HepG2 (cell line): ENCODE results near the gene THOC2.

Experiments used
- EZH2 ChIP-seq: conservative IDR thresholded peaks from 2 replicates; pipeline ENCODE4 v1.6.1; 2012; ENCODE audit warnings: mild to moderate bottlenecking, low read depth, low read length, moderate library complexity
- HNF4G ChIP-seq, 2 experiments: sonication (generic) in 1 of 2; formaldehyde crosslinking in 1 of 2; IDR thresholded peaks; 2 replicates each; pipeline versions ENCODE4 v1.4.0 to v1.6.1; 2011 to 2020; ENCODE audit warnings: borderline replicate concordance in 2 of 2, low read depth in 2 of 2, mild to moderate bottlenecking in 2 of 2, low read length in 1 of 2, missing genetic modification reagents in 1 of 2, moderate library complexity in 1 of 2
- NKX3-1 ChIP-seq: sonication (generic); formaldehyde crosslinking; IDR thresholded peaks from 2 replicates; pipeline ENCODE4 v1.5.0; 2020; ENCODE audit warnings: missing genetic modification reagents
- PCBP2 ChIP-seq: fragments of 200-400 bp; formaldehyde crosslinking; optimal IDR thresholded peaks from 2 replicates; pipeline ENCODE3; 2018; ENCODE audit warnings: low read length, low read depth; ENCODE audit not compliant: poor library complexity, severe bottlenecking
- SMAD1 ChIP-seq: sonication (generic); formaldehyde crosslinking; IDR thresholded peaks from 2 replicates; pipeline ENCODE4 v1.4.0; 2020; ENCODE audit warnings: missing genetic modification reagents, low read depth, mild to moderate bottlenecking, borderline replicate concordance
- SNAPC5 ChIP-seq: sonication (generic); formaldehyde crosslinking; IDR thresholded peaks from 2 replicates; pipeline ENCODE4 v1.8.1; 2023; ENCODE audit warnings: mild to moderate bottlenecking, missing genetic modification reagents, borderline replicate concordance
- ZNF24 ChIP-seq: fragments of 450-650 bp; IDR thresholded peaks from 2 replicates; pipeline ENCODE4 v1.6.1; 2017; ENCODE audit warnings: antibody characterized with exemption, mild to moderate bottlenecking
- ZNF513 ChIP-seq: sonication (generic); formaldehyde crosslinking; conservative IDR thresholded peaks from 2 replicates; pipeline ENCODE4 v1.5.0; 2020; ENCODE audit warnings: missing genetic modification reagents
- TF ChIP-seq, protein P1 (sequence below): sonication (generic); formaldehyde crosslinking; IDR thresholded peaks from 2 replicates; pipeline ENCODE4 v1.5.0; 2020; ENCODE audit warnings: mild to moderate bottlenecking, missing genetic modification reagents, moderate library complexity
- TF ChIP-seq, protein P2 (sequence below): sonication (generic); formaldehyde crosslinking; IDR thresholded peaks from 2 replicates; pipeline ENCODE4 v1.4.0; 2020; ENCODE audit warnings: missing genetic modification reagents

- TF ChIP-seq NKX3-1 (CRISPR knock-in tag) (no peak), EZH2 (no peak), ZNF24 (no peak), SNAPC5 (CRISPR knock-in tag) (no peak), HNF4G (IDR thresholded peaks at IDR 0.05; ENCODE audit: borderline replicate concordance, low read depth, low read length) (no peak), HNF4G (CRISPR knock-in tag; IDR thresholded peaks at IDR 0.05; ENCODE audit: borderline replicate concordance, low read depth) (no peak), PCBP2 (no peak), SMAD1 (CRISPR knock-in tag) (no peak), ZNF513 (CRISPR knock-in tag) (no peak)
- TF ChIP-seq, protein P1, sequence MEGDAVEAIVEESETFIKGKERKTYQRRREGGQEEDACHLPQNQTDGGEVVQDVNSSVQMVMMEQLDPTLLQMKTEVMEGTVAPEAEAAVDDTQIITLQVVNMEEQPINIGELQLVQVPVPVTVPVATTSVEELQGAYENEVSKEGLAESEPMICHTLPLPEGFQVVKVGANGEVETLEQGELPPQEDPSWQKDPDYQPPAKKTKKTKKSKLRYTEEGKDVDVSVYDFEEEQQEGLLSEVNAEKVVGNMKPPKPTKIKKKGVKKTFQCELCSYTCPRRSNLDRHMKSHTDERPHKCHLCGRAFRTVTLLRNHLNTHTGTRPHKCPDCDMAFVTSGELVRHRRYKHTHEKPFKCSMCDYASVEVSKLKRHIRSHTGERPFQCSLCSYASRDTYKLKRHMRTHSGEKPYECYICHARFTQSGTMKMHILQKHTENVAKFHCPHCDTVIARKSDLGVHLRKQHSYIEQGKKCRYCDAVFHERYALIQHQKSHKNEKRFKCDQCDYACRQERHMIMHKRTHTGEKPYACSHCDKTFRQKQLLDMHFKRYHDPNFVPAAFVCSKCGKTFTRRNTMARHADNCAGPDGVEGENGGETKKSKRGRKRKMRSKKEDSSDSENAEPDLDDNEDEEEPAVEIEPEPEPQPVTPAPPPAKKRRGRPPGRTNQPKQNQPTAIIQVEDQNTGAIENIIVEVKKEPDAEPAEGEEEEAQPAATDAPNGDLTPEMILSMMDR: no peak
- TF ChIP-seq, protein P2, sequence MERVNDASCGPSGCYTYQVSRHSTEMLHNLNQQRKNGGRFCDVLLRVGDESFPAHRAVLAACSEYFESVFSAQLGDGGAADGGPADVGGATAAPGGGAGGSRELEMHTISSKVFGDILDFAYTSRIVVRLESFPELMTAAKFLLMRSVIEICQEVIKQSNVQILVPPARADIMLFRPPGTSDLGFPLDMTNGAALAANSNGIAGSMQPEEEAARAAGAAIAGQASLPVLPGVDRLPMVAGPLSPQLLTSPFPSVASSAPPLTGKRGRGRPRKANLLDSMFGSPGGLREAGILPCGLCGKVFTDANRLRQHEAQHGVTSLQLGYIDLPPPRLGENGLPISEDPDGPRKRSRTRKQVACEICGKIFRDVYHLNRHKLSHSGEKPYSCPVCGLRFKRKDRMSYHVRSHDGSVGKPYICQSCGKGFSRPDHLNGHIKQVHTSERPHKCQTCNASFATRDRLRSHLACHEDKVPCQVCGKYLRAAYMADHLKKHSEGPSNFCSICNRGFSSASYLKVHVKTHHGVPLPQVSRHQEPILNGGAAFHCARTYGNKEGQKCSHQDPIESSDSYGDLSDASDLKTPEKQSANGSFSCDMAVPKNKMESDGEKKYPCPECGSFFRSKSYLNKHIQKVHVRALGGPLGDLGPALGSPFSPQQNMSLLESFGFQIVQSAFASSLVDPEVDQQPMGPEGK (CRISPR knock-in tag): no peak
Observed at GRCh38 chrX:123626962-123627361, 105.9 kb downstream of the THOC2 start.
